GM18508 (cell line): Measurements from ENCODE around the gene ATAD3C.
"Not testable (repeated sequence)": the region's sequence is repeated elsewhere in the genome, so short reads cannot be mapped to it uniquely, and the experiment has no call there.

Experiments
- ATAC-seq: cut with Tn5 transposase; IDR thresholded peaks from one replicate; pipeline ENCODE4 v1.9.1; 2021; ENCODE audit warnings: moderate number of reproducible peaks; ENCODE audit not compliant: insufficient read depth, unreplicated experiment

Gene ATAD3C

GRCh38 chr1:1418464-1419362, 30.8 kb upstream of the ATAD3C start:
- ATAC-seq: no peak

DNA sequence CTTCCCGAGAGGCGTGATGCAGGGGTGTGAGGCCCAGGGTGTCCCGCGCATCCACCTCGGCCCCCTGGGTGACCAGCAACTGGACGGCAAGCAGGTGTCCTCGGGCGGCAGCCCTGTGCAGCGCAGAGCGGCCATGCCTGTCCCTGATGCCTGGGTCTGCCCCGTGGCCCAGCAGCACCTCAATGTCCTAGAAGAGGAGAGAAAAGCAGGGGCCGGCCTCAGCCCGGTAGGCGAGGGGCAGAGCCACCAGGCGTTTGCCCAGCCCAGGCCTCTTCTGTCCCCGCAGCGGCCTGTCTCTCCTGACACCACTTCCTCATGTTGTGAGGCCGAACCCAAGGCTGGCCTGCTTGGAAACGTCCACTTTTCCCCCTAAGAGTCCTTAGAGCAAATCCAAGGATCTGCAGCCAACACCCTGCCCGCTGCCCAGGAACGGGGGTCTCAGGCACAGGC, 30.1 kb upstream of the ATAD3C start:
- ATAC-seq: no peak

GRCh38 chr1:1419813-1420653, 29.5 kb upstream of the ATAD3C start:
- ATAC-seq: no peak

DNA sequence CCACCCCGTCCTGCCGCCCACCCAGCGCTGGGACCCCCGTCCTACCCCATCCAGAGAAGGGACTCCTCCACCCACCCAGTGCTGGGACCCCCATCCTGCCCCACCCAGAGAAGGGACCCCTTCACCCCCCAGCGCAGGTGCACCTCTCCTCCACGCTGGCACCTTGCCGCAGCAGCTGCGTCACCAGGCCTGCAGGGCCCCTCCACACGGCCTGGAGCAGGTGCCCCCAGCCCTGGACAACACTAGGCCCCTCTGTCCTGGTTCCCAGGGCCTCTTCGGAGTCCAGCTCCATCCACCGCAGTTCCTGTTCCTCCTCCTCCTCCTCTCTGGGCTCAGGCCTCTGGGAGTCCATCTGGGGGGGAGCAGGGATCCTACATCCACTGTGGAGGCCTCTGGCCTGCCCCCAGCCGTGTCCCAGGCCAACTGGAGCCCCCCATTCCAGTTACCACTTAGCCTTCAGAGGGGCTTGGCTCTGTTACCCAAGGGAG, 28.8 kb upstream of the ATAD3C start:
- no peak for ATAC-seq

DNA sequence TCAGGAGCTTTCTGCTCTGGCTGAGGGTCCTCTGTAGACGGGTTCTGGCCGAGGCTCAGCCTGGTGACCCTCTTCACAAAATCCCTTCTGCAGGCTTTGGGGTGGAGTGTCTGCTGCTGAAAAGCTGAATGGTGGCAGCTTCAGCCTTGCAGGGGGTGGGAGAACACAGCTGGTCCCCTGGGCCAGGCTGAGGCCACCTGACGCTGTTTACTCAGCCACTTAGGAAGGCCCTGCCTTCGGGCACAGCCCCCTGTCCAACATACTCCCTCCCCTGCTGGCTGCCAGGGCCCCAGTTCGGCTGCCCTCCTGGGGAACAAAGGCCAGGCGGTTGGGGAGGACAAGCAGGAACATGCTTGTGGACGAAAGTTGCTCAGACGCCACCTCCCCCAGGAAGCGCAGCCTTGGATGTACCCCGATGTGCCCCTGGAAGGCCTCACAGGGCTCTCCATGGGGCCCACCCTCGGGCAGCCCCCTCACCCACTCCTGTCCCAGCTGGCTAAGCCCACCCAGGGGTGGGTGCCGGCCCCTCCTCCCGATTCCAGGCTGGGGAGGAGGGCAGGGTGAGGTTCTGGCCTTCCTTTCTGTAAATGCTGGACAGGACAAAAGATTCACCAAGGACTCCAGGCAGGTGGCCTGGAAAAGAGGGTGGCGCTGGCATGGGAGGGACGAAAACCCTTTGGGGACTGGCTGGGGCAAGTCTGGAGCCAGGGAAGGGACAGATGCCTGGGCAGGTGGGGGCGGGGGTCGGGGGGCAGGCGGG, 28.2 kb upstream of the ATAD3C start, which contains the start of gene ANKRD65:
ANKRD65 (minus strand) TSS at position 130 of the 760 bp plus-strand sequence. CDS start 271 bp downstream, outside the sequence.
- no peak for ATAC-seq

DNA sequence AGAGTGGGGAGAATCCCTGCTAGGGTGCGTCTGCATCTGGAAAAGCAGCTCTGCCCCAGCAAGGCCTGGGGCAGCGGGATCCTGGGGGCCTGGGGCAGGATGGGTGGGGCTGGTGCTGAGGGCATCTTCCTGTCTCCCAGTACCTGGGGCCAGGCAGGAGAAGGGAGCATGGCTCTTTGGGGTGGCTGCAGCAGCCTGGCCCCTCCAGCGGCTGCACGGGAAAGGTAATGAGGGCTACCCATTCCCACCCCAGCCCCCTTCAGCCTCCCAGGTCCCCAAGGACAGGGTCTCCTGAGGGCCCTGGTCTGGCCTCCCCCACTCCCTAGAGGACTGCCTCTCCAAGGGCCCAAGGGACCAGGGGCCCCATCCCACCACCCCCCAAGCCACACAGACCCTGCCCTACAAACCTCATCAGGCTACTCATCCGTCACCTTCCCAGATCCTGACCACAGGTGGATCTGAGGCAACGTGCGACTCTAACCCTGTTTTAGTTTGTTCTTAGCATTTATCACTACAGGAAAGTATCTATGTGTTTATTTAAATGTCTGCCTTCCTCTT, 27.5 kb upstream of the ATAD3C start:
- no peak for ATAC-seq

GRCh38 chr1:1422465-1423244, 26.8 kb upstream of the ATAD3C start:
- no peak for ATAC-seq

GRCh38 chr1:1423245-1423597, 26.3 kb upstream of the ATAD3C start:
- ATAC-seq: no peak

- ATAC-seq: no peak
Observed at GRCh38 chr1:1424707-1425106, 24.8 kb upstream of the ATAD3C start.

- no peak for ATAC-seq
Observed at GRCh38 chr1:1425426-1425752, 24.1 kb upstream of the ATAD3C start.

DNA sequence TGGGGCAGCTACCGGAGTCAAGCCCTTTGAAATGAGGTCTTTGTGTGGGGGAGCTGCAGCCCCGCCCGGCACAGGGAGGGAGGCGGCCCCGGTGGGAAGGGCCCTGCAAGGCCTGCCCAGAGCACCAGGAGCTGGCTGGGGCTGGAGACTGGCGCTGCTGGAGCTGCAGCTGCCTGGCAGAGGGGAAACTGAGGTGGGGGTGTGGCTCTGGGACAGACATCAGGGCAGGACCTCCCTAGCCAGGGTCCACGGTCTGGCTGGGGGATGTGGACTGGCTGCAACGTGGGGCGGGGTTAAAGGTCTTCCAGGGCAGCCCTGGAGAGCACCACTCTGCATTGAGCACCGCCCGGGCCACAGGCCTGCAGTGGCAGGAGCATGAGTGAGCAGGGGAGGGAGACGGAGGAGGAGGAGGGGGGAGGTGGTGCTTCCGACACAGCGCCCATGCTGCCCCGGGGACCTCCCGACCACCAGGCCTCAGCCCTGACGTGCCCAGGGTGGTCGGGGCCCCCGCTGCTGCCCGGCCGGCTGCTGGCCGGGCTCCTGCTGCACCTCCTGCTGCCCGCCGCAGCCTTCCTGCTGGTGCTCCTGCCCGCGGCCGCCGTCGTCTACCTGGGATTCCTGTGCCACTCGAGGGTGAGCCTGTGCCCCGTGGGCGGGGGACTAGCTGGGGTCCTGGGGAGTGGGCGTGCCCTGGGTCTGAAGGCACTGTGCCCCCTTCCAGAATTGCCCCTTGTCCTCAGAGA, 23.6 kb upstream of the ATAD3C start:
- ATAC-seq: no peak

DNA sequence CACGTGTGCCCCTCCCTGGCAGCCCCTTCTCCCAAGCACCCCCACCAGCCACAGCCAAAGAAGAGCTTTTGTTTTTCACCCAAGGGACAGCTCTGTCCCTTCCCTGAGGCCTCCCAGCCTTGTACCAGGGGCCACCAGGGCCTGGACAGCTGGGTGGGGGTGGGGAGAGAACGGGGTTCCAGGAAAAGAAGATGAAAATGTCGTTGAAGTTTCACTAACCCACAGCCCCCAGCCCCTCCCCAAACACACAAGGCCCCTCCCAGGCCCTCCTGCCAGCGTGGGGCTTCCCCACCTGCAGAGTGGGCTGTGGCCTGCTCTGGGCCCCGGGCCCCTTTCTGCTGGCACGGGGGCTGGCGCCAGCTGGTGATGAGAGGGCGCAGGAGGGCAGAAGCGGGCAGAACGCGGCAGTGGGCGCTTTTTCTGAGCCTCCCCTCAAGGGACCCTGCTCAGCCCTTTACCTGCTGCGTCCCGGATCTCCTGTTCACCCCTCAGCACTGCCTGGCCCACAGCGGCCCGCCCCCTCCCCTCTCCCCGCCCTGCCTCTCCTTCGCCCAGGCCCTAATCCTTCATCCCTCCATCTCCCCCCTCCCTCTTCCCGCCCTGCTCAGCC, 22.9 kb upstream of the ATAD3C start:
- ATAC-seq: no peak

- no peak for ATAC-seq
Observed at GRCh38 chr1:1427106-1427819, 22.2 kb upstream of the ATAD3C start.

DNA sequence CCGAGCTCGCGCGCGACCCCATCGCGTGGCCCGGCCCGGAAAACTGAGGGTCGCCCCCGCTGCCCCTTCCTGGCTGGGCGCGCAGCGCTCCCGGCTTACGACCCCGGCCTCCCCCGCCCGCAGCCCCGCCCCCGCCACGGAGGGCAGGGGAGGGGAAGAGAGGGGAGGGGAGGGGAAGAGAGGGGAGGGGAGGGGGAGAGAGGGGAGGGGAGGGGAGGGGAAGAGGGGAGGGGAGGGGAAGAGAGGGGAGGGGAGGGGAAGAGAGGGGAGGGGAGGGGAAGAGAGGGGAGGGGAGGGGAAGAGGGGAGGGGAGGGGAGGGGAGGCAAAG, 21.7 kb upstream of the ATAD3C start:
- ATAC-seq: no peak

DNA sequence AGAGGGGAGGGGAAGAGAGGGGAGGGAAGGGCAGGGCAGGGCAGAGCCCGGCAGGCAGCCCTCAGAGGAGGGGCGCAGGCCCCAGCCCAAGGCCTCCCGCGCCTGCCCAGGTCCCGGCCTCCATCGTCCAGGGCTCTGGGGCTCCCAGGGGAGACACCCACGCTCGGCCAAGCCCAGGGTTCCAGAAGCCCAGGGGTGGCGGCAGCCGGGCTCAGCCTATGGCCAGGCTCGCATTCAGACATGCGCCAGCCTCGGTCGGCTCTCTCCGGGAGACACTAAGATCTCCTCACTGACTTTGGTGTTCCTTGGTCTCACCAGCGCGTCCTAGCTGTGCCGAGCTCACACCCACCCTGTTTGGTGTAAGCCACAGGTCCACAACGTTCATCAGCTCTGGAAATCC, 21.3 kb upstream of the ATAD3C start:
- ATAC-seq: no peak

- not testable (repeated sequence) for ATAC-seq
Observed at GRCh38 chr1:1428967-1429366, 20.5 kb upstream of the ATAD3C start.

DNA sequence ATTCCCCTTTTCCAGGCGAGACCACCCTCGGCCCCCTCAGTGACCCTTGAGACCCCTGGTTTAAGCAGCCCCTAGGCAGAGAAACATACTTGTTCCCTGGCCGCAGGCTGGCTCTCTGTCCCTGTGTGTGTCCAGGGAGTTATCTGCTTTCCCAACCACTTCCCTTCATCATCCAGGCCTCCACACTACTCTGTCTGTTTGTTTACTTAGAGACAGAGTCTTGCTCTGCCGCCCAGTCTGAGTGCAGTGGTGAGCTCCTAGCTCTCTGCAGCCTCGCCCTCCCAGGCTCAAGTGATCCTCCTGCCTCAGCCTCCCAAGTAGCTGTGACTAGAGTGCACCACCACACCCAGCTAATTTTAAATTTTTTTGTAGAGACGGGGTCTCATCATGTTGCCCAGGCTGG, 19.8 kb upstream of the ATAD3C start:
- ATAC-seq: no peak
